Peyer's patch (tissue), 4 donors: Measurements from ENCODE around the gene MINDY1.

Experiments used
- POLR2A ChIP-seq, 2 donors: fragments of 450-650 bp; IDR thresholded peaks; one replicate each; pipeline ENCODE4 v1.5.1; 2017; ENCODE audit warnings: antibody characterized with exemption in 2 of 2, mild to moderate bottlenecking in 2 of 2, moderate library complexity in 2 of 2
- TF ChIP-seq, protein P1 (sequence below), 6 experiments: fragments of 450-650 bp in 4 of 6; fragments of 200-600 bp in 2 of 6; sonication (generic) in 1 of 6; IDR thresholded peaks; one replicate each; pipeline ENCODE4 v1.5.1; 2017 to 2019; ENCODE audit warnings: antibody characterized with exemption in 6 of 6, mild to moderate bottlenecking in 3 of 6, moderate library complexity in 1 of 6

GRCh38 chr1:150970808-150971582 is 35.7 kb downstream of the MINDY1 start:
- TF ChIP-seq, protein P1, sequence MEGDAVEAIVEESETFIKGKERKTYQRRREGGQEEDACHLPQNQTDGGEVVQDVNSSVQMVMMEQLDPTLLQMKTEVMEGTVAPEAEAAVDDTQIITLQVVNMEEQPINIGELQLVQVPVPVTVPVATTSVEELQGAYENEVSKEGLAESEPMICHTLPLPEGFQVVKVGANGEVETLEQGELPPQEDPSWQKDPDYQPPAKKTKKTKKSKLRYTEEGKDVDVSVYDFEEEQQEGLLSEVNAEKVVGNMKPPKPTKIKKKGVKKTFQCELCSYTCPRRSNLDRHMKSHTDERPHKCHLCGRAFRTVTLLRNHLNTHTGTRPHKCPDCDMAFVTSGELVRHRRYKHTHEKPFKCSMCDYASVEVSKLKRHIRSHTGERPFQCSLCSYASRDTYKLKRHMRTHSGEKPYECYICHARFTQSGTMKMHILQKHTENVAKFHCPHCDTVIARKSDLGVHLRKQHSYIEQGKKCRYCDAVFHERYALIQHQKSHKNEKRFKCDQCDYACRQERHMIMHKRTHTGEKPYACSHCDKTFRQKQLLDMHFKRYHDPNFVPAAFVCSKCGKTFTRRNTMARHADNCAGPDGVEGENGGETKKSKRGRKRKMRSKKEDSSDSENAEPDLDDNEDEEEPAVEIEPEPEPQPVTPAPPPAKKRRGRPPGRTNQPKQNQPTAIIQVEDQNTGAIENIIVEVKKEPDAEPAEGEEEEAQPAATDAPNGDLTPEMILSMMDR (IDR thresholded peaks at IDR 0.05) = no peak
- TF ChIP-seq POLR2A (IDR thresholded peaks at IDR 0.05) = peak; percentile 35 to 68
